DMS 273 (cell line): ENCODE measurements around the gene DRC3.
A peak's percentile ranks its signal among the peaks of the same experiment; 100 is the strongest.

ENCODE experiments used
- DNase-seq: peaks from one replicate; lab custom pipeline; 2025; ENCODE audit not compliant: unreplicated experiment; lab: John Stamatoyannopoulos, UW

Gene DRC3

DNA sequence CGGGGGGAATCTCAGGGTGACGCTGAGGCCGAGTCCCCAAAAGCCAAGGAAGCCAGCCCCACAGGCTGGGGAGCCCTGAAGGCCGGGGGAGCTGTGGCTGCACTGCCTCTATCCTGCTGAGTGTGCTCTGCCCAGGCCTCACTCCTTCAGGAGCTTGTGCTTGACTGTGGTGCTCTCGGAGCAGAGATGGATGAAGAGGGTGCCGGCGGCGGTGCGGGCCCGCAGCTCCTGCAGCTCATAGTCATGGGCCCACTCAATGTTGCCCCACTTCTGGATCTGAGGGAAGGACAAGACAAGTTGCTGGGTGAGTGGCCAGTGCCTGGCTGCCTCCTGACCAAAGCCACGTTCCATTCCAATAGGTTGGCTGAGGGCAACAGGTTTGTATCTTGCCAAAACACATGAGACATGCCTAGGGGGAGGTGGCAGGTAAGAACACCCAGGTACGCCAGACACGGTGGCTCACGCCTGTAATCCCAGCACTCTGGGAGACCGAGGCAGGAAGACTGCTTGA, 45.8 kb downstream of the DRC3 start:
- no peak for DNase-seq

GRCh38 chr17:18019838-18020154, 47.1 kb downstream of the DRC3 start:
- DNase-seq = no peak

GRCh38 chr17:18020971-18021370, 48.3 kb downstream of the DRC3 start:
- DNase-seq = no peak

- DNase-seq = peak; percentile 56
Measured at GRCh38 chr17:18021372-18021771, 48.7 kb downstream of the DRC3 start.

GRCh38 chr17:18025241-18025944, 52.7 kb downstream of the DRC3 start:
- DNase-seq = no peak

DNA sequence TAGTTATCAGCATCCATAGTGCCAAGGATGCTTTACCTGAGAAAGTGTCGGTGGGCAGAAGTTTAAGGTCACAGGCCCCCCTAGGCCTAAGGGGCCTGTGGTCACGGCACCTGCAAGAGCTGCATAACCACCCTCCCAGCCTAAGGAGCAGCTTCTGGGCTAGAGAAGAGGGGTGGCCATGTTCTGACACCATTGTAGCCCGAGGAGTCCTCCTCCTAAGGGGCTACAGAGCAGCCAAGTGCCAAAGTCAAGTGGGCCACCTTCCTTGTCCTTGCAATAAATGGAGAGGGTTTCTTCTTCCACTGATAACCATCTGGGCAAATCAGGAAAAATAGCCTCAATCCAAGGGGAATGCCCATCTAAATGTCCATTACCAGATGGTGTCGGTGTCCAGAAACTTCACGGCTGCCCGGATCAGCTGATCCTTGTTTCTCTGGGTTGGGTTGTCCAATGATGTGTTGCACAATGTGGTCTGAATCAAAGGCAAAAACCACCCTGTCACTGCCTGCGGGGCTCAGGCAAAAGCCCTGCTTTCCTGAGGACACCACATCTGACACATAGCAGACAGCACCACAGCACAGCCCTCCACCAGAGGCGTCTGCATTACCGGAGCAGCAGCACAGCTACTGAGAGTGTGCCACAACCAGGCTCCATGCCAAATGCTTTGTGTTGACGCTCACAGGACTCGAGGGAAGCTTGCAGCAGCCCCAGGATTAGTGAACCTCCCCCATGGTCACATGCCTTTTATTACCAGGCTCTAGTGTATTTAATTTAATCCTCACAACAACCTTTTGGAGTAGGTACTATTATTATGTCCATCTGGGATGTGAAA, 53.5 kb downstream of the DRC3 start:
- peak; percentile 84 for DNase-seq

- no peak for DNase-seq
Measured at GRCh38 chr17:18027280-18027679, 54.6 kb downstream of the DRC3 start.

GRCh38 chr17:18028114-18028951, 55.7 kb downstream of the DRC3 start:
- peak; percentile 29 for DNase-seq

GRCh38 chr17:18028952-18029540, 56.4 kb downstream of the DRC3 start:
- no peak for DNase-seq

GRCh38 chr17:18031955-18032354, 59.3 kb downstream of the DRC3 start:
- DNase-seq = no peak

DNA sequence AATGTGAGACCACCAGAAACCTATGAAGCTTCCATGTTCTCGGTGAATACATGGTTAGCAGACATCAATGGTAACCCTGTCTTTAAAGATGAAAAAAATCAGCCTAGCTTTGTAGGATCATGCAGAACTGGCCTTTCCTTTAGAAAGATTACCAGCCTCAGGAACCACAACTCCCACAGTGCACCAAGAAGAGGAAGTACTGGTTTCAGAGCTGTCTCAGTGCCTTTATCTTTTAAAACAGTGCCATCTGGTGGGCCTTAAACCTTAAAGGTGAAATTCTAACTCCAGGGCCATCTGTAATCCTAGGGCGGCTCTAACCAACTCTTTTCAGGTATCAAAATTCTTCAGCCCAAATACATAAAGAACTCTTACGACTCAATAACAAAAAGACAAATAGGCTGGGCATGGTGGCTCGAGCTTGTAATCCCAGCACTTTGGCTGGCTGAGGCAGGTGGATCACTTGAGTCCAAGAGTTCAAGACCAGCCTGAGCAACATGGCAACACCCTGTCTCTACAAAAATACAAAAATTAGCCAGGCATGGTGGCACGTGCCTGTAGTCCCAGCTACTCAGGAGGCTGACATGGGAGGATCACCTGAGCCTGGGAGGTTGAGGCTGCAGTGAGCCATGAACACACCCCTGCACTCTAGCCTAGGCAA, 60.9 kb downstream of the DRC3 start:
- DNase-seq = peak; percentile 89

DNA sequence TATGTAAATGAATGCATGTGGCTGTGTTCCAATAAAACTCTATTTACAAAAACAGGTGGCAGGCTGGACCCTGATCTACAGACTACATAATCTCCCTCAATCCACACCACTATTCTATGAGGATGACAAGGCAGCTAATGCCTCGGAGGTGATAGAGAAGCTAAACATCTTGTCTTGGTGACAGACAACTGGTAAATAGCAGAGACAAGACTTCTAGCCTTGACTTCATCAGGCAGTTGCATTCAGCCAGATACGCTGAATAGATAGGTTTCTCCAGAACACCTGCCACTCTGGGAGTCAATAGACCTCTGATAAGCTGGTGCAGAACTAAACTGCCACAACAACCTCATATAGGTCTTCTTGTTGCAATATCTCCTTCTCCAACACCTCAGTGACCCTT, 63.0 kb downstream of the DRC3 start:
- DNase-seq = peak; percentile 38

DNA sequence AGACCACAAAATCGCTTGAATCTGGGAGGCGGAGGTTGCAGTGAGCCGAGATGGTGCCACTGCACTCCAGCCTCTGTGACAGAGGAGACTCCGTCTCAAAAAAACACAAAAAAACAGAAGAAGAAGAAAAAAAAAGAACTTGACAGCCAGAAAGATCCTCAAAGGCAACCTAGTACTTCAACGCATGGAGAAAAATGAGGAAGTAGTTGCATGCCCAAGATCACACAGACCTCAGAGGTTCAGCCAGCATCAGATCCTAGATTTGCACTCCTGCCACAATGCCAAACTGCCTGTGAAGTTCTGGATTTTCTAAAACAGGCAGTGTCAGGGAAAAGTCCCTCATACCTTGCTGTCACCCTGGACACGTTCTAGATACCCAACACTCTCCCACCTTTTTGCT, 64.8 kb downstream of the DRC3 start:
- no peak for DNase-seq

- DNase-seq = no peak
Measured at GRCh38 chr17:18038149-18038850, 65.6 kb downstream of the DRC3 start.

GRCh38 chr17:18038861-18039534, 66.3 kb downstream of the DRC3 start, which contains the start of the genes ATPAF2 and GID4:
Gene ATPAF2, minus strand, starts transcription at chr17:18039168. Its CDS starts 155 bp downstream, at chr17:18039013.
Gene GID4, plus strand, starts transcription at chr17:18039408. Its CDS starts 57 bp downstream, at chr17:18039465.
- peak; percentile 99 for DNase-seq

- DNase-seq = peak; percentile 67
Measured at GRCh38 chr17:18039535-18040260, 67.0 kb downstream of the DRC3 start.

GRCh38 chr17:18040261-18040858, 67.7 kb downstream of the DRC3 start:
- DNase-seq = no peak

DNA sequence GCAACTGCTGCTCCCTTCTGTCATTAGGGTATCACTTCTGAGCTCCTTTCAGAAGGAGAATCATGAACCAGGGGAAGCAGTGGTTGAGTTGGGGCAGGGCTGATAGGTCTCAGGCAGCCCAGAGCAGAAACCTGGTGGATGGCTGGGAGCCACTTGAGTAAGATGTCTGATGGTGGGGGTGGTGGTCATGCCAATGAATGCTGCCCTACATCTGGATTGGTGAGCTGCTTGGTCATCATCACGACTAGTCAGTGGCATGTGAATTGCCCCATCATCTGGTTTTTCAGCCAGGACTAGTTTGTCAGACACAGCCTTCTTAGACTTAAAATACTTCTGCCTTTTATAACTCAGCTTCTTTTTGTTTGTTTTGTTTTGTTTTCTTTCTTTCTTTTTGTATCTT, 69.1 kb downstream of the DRC3 start:
- DNase-seq = no peak
